Suprapubic skin (tissue), 4 donors: ENCODE measurements around the gene IL18RAP.
A peak's percentile ranks its signal among the peaks of the same experiment; 100 is the strongest.

Experiments
- CTCF ChIP-seq, 2 donors: fragments of 200-600 bp in 1 of 2; fragments of 450-650 bp in 1 of 2; sonication (generic) in 1 of 2; IDR thresholded peaks; one replicate each; pipeline ENCODE4 v1.5.1; 2016 to 2019; ENCODE audit warnings: antibody characterized with exemption in 2 of 2, mild to moderate bottlenecking in 1 of 2, moderate library complexity in 1 of 2
- EP300 ChIP-seq: sonication (generic); formaldehyde crosslinking; IDR thresholded peaks from one replicate; pipeline ENCODE4 v1.6.1; 2017; ENCODE audit warnings: antibody characterized with exemption
- POLR2A ChIP-seq, 2 donors: fragments of 450-650 bp; IDR thresholded peaks; one replicate each; pipeline ENCODE4 v1.6.1; 2017; ENCODE audit warnings: antibody characterized with exemption in 2 of 2, mild to moderate bottlenecking in 2 of 2, moderate library complexity in 2 of 2
- POLR2AphosphoS5 ChIP-seq, 3 donors: sonication (generic); formaldehyde crosslinking; IDR thresholded peaks; one replicate each; pipeline ENCODE4 v1.6.1; 2017; ENCODE audit warnings: antibody characterized with exemption in 3 of 3

- TF ChIP-seq CTCF (IDR thresholded peaks at IDR 0.05) (peak; percentile 50 to 62), POLR2A (IDR thresholded peaks at IDR 0.05) (no peak), POLR2AphosphoS5 (IDR thresholded peaks at IDR 0.05) (no peak), EP300 (no peak)
Measured at GRCh38 chr2:102442967-102443828, 20.2 kb downstream of the IL18RAP start.
